Naive B cell (primary cell): ENCODE results near the gene MED12L. TPM values are rescaled to one million over a fixed set of nuclear protein-coding genes. Genes with fewer than 3 reads are reported as not detected.
"Not testable (repeated sequence)": the region's sequence is repeated elsewhere in the genome, so short reads cannot be mapped to it uniquely, and the experiment has no call there.

ENCODE experiments used
- ATAC-seq, 2 donors: fragments of 150-1000 bp; cut with Tn5 transposase; 2 replicates each; pipeline ENCODE4 v1.10.0; 2021; ENCODE audit warnings: low read depth in 2 of 2, mild to moderate bottlenecking in 2 of 2, moderate library complexity in 2 of 2
- DNase-seq: peaks from one replicate; pipeline ENCODE4 v3.0.0; 2022
- H3K27ac Mint-ChIP-seq, 6 donors: one replicate each; pipeline ENCODE4 v1.8.0; 2020 to 2022; ENCODE audit warnings: mild to moderate bottlenecking in 6 of 6, mixed read lengths in 6 of 6, moderate library complexity in 5 of 6, inconsistent platforms in 2 of 6
- H3K27me3 Mint-ChIP-seq, 3 donors: one replicate each; pipeline ENCODE4 v1.8.0; 2021 to 2022; ENCODE audit warnings: mixed read lengths in 3 of 3, mild to moderate bottlenecking in 1 of 3
- H3K36me3 Mint-ChIP-seq, 2 donors: one replicate each; pipeline ENCODE4 v1.8.0; 2020 to 2022; ENCODE audit warnings: mixed read lengths in 2 of 2, inconsistent platforms in 1 of 2, mild to moderate bottlenecking in 1 of 2
- H3K4me1 Mint-ChIP-seq, 3 donors: one replicate each; pipeline ENCODE4 v1.8.0; 2020 to 2022; ENCODE audit warnings: mixed read lengths in 3 of 3, inconsistent platforms in 1 of 3, mild to moderate bottlenecking in 1 of 3, moderate library complexity in 1 of 3
- H3K4me3 Mint-ChIP-seq, 8 donors: one replicate each; pipeline ENCODE4 v1.8.0; 2020 to 2022; ENCODE audit warnings: mild to moderate bottlenecking in 8 of 8, mixed read lengths in 8 of 8, moderate library complexity in 8 of 8, inconsistent platforms in 2 of 8
- H3K9me3 Mint-ChIP-seq, 7 donors: one replicate each; pipeline ENCODE4 v1.8.0; 2020 to 2022; ENCODE audit warnings: mixed read lengths in 7 of 7, mild to moderate bottlenecking in 5 of 7, inconsistent platforms in 2 of 7, moderate library complexity in 1 of 7
- polyA plus RNA-seq, 6 donors: library from polyadenylated mRNA; unstranded; fragments of 300-500 nt; fragmentation: Illumina TruSeq; gene quantifications; one replicate each; pipeline ENCODE4 v1.2.3, GENCODE V29; 2021; ENCODE audit warnings: low read depth in 6 of 6

Gene MED12L
- polyA plus RNA-seq, 6 donors from 2014 or later = 0.22 to 0.23 TPM; not detected in 4

- Mint-ChIP-seq H3K27ac (no peak overlapping the region), H3K4me1 (no peaks in the 10 kb centered on the region), H3K4me3 (no peak overlapping the region), H3K9me3 (no peaks in the 10 kb centered on the region), H3K27me3 (peaks cover 6 to 9% (median 8%) of the 10 kb centered on the region in 3 donors), H3K36me3 (no peaks in the 10 kb centered on the region)
- no peak for ATAC-seq
- DNase-seq = no peak
Observed at GRCh38 chr3:151076626-151077025, 8.8 kb upstream of the MED12L start.

GRCh38 chr3:151081082-151081481, 4.4 kb upstream of the MED12L start:
- not testable (repeated sequence) for H3K4me3 Mint-ChIP-seq, DNase-seq, H3K9me3 Mint-ChIP-seq, H3K27ac Mint-ChIP-seq, H3K4me1 Mint-ChIP-seq, ATAC-seq, H3K36me3 Mint-ChIP-seq
- H3K27me3 Mint-ChIP-seq = peaks cover 32 to 40% (median 38%) of the 10 kb centered on the region in 3 donors

GRCh38 chr3:151082880-151083838, 2.3 kb upstream of the MED12L start:
- ATAC-seq (no peak), DNase-seq (no peak)
- peak overlapping the region in 3 of 8 donors; percentile 34 to 83 (median 79) for H3K4me3 Mint-ChIP-seq
- peaks cover 46 to 54% (median 46%) of the 10 kb centered on the region in 3 donors for H3K27me3 Mint-ChIP-seq
- H3K9me3 Mint-ChIP-seq = peaks cover 0 to 2% (median 0%) of the 10 kb centered on the region in 7 donors
- H3K36me3 Mint-ChIP-seq = no peaks in the 10 kb centered on the region
- H3K4me1 Mint-ChIP-seq = peaks cover 14 to 16% (median 15%) of the 10 kb centered on the region in 3 donors
- peak overlapping the region in 1 of 6 donors; percentile 20 for H3K27ac Mint-ChIP-seq

DNA sequence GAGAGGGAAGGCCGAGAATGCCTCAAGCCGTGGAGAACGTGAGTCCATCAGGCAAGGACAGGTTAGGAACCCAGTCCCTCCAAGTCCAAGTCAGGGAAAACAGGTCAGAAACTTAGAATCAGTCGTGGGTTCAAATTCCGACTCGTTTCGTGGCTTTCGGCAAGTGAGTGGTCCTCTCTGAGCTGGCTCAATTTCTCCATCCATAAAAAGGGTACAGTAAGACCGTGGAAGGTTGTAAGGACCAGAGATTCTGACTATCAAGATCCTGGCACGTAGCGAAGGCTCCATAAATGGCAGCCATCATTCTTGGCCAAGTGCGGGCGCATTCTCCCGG, 604 bp upstream of the MED12L start:
- peaks cover 0 to 2% (median 0%) of the 10 kb centered on the region in 7 donors for H3K9me3 Mint-ChIP-seq
- no peaks in the 10 kb centered on the region for H3K36me3 Mint-ChIP-seq
- peaks cover 48 to 55% (median 54%) of the 10 kb centered on the region in 3 donors for H3K27me3 Mint-ChIP-seq
- DNase-seq (no peak), ATAC-seq (no peak)
- H3K27ac Mint-ChIP-seq = peak overlapping the region in 1 of 6 donors; percentile 63
- H3K4me3 Mint-ChIP-seq = peak overlapping the region; percentile 62 to 91 (median 81)
- H3K4me1 Mint-ChIP-seq = peaks cover 14 to 16% (median 15%) of the 10 kb centered on the region in 3 donors

DNA sequence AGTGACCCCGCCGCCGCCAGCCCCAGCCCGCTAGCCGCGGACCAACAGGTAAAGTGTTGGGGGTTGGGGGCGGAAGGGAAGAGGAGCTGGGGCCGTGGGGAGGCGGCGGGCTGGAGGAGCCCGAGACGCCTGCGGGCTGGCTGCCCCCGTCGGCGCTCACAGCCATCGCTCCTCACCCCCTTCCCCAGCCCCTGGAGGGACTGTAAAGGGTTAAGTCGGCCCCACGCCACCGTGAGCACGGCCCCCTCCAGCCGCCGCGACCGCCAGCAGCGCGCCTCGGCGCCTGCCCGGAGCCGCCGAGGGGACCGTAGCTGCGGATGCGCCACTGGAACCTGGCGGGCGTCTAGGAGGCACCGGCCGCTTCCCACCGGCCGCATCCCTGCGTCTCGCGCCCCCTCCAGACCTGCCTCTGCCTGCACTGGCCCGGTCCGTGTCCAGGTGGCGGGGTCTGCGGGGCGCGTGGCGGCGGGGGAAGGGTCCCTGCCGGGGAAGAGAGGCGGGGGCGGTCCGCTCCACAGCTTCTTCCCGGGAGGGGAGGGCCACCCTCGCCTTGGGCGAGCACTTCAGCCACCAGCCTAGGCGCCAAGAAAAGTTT, 522 bp downstream of the MED12L start:
- no peaks in the 10 kb centered on the region for H3K36me3 Mint-ChIP-seq
- H3K9me3 Mint-ChIP-seq = peaks cover 0 to 2% (median 0%) of the 10 kb centered on the region in 7 donors
- no peak overlapping the region for H3K27ac Mint-ChIP-seq
- peaks cover 14 to 16% (median 15%) of the 10 kb centered on the region in 3 donors for H3K4me1 Mint-ChIP-seq
- DNase-seq = peak; percentile 3
- ATAC-seq = peak; percentile 8 to 15
- H3K4me3 Mint-ChIP-seq = peak overlapping the region in 7 of 8 donors; percentile 85 to 95 (median 91)
- peaks cover 50 to 55% (median 53%) of the 10 kb centered on the region in 3 donors for H3K27me3 Mint-ChIP-seq

GRCh38 chr3:151086484-151087456, 1.3 kb downstream of the MED12L start:
- Mint-ChIP-seq H3K9me3 (peaks cover 0 to 2% (median 0%) of the 10 kb centered on the region in 7 donors), H3K4me1 (peaks cover 14 to 16% (median 15%) of the 10 kb centered on the region in 3 donors), H3K4me3 (peak overlapping the region; percentile 85 to 95 (median 92)), H3K27me3 (peaks cover 48 to 53% (median 49%) of the 10 kb centered on the region in 3 donors), H3K36me3 (no peaks in the 10 kb centered on the region), H3K27ac (peak overlapping the region in 3 of 6 donors; percentile 14 to 57 (median 56))
- peak; percentile 42 for DNase-seq
- peak; percentile 74 to 79 for ATAC-seq

DNA sequence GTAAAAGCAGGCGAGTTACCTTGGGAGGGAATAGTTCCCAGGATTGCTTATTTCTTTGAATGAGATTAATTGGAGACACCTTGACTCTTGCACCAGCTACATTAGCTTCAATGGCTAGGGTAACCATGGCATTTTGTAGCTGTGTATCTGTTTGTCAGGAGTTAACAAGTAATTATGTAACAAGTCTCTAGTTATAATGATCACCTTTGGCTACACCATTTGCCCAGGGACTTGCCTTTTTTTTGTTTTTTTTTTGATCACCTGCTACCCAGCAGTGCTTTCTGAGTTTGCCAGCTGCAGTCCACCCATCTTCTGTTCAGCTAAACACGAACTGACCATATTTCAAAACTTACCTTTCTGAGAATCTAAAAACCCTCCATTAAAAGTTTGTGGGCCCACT, 2.2 kb downstream of the MED12L start:
- Mint-ChIP-seq H3K27ac (no peak overlapping the region), H3K27me3 (peaks cover 41 to 57% (median 46%) of the 10 kb centered on the region in 3 donors), H3K36me3 (no peaks in the 10 kb centered on the region), H3K4me1 (peaks cover 15 to 16% (median 16%) of the 10 kb centered on the region in 3 donors), H3K9me3 (peaks cover 0 to 2% (median 0%) of the 10 kb centered on the region in 7 donors), H3K4me3 (peak overlapping the region; percentile 58 to 92 (median 86))
- no peak for DNase-seq
- no peak for ATAC-seq

DNA sequence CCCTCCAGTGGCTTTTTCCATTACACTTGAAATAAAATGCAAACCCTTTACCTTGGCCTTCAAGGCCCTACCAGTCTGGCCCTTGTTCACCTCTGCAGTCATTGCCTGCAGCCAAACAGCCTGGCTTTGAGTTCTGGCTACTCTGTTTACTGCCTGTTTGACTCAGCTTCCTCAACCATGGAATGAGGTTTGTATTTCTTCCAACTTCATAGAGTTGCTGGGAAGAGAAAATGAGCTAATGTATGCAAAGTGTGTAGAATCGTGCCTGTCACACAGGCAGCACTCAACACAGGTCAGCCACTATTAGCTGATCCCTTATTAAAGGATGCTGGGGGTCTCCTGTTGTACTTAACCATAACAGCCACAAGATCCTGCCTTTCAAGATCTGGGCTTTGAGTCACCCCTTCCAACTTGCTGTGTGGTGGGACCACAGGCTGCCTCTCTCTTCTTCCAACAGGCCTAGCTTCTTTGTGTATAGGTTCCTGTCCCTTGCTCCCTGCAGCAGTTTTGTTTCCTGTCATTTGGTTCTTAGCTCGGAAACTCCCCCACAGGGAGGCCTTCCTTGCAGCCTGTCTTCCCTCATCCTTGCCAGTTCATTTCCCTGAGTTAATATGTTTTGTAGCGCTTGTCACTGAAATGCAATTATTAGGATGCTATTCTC, 6.4 kb downstream of the MED12L start:
- DNase-seq (no peak), ATAC-seq (no peak)
- Mint-ChIP-seq H3K9me3 (no peaks in the 10 kb centered on the region), H3K4me3 (no peak overlapping the region), H3K36me3 (no peaks in the 10 kb centered on the region), H3K27ac (peak overlapping the region in 1 of 6 donors; percentile 44), H3K27me3 (peaks cover 15 to 31% (median 22%) of the 10 kb centered on the region in 3 donors), H3K4me1 (peaks cover 11 to 17% (median 12%) of the 10 kb centered on the region in 3 donors)

DNA sequence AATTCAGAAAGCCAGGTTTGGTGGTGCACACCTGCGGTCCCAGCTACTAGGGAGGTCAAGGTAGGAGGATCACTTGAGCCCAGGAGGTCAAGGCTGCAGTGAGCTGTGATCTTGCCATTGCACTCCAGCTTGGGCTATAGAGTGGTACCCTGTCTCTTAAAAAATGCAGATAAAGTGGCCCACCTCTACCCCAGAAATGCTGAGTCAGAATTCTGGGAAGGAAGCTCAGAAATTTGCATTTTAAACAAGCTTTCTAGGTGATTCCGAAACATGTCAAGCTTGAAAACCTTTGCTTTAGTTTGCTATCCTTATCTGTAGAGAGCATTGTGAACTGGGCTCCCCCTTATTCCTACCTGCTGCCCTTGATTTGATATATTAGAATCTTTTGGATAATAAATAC, 7.7 kb downstream of the MED12L start:
- H3K4me3 Mint-ChIP-seq = no peak overlapping the region
- H3K9me3 Mint-ChIP-seq = peaks cover 0 to 4% (median 0%) of the 10 kb centered on the region in 7 donors
- H3K27me3 Mint-ChIP-seq = peaks cover 11 to 25% (median 21%) of the 10 kb centered on the region in 3 donors

GRCh38 chr3:151093905-151094304, 8.4 kb downstream of the MED12L start:
- DNase-seq (peak; percentile 4), ATAC-seq (peak; percentile 76 to 96)
- Mint-ChIP-seq H3K36me3 (peaks cover 0 to 7% of the 10 kb centered on the region in 2 donors), H3K27ac (no peak overlapping the region), H3K9me3 (peaks cover 0 to 10% (median 6%) of the 10 kb centered on the region in 7 donors), H3K4me3 (no peak overlapping the region), H3K4me1 (peaks cover 7 to 13% (median 9%) of the 10 kb centered on the region in 3 donors), H3K27me3 (peaks cover 11 to 32% (median 16%) of the 10 kb centered on the region in 3 donors)

More for the DNA sequence above, 7.7 kb downstream of the MED12L start:
- DNase-seq (no peak), ATAC-seq (no peak)
- Mint-ChIP-seq H3K36me3 (no peaks in the 10 kb centered on the region), H3K4me1 (peaks cover 7 to 13% (median 9%) of the 10 kb centered on the region in 3 donors), H3K27ac (no peak overlapping the region)

DNA sequence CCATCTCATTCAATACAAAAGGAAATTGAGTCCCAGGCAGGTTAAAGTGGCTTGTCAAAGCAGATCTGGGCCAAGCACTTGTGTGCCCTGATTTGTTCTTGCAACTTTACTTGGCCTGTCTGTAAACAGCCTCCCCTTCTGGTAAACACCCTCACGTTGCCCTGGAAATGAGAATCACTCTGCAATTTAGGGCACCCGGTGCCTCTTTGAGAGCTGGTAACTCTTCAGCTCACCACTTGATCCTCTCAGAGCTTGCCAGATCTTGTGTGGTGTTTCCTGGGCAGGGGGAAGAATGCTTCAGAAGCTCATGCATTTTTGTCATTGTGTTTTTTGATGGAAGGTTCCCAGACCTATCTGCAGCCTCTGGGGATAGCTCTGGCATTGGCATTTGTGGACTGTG, 11.3 kb downstream of the MED12L start:
- Mint-ChIP-seq H3K27me3 (peaks cover 6 to 24% (median 12%) of the 10 kb centered on the region in 3 donors), H3K36me3 (peaks cover 0 to 8% of the 10 kb centered on the region in 2 donors), H3K9me3 (peaks cover 0 to 11% (median 7%) of the 10 kb centered on the region in 7 donors), H3K27ac (no peak overlapping the region), H3K4me3 (no peak overlapping the region), H3K4me1 (peaks cover 7 to 13% (median 9%) of the 10 kb centered on the region in 3 donors)
- ATAC-seq (no peak), DNase-seq (no peak)

GRCh38 chr3:151100076-151100475, 14.6 kb downstream of the MED12L start:
- DNase-seq (no peak), ATAC-seq (no peak)
- Mint-ChIP-seq H3K4me3 (no peak overlapping the region), H3K27ac (no peak overlapping the region), H3K9me3 (peaks cover 0 to 11% (median 7%) of the 10 kb centered on the region in 7 donors), H3K27me3 (peaks cover 3 to 16% (median 6%) of the 10 kb centered on the region in 3 donors), H3K36me3 (peaks cover 0 to 8% of the 10 kb centered on the region in 2 donors), H3K4me1 (no peaks in the 10 kb centered on the region)
